Measurements from ENCODE around the gene KCNH5.

GRCh38 chr14:62819931-62820330 is 225.3 kb downstream of the KCNH5 start:
- TF ChIP-seq CTCF (conservative IDR thresholded peaks at IDR 0.05) (no peak), EZH2 (IDR thresholded peaks at IDR 0.05; ENCODE audit: low read depth) (no peak)
